GM21447 (cell line): ENCODE data around the gene SLC34A1.
A peak's percentile ranks its signal among the peaks of the same experiment; 100 is the strongest.

Experiments used
- ATAC-seq: cut with Tn5 transposase; IDR thresholded peaks from one replicate; pipeline ENCODE4 v1.9.1; 2021; ENCODE audit not compliant: unreplicated experiment

The SLC34A1 gene

DNA sequence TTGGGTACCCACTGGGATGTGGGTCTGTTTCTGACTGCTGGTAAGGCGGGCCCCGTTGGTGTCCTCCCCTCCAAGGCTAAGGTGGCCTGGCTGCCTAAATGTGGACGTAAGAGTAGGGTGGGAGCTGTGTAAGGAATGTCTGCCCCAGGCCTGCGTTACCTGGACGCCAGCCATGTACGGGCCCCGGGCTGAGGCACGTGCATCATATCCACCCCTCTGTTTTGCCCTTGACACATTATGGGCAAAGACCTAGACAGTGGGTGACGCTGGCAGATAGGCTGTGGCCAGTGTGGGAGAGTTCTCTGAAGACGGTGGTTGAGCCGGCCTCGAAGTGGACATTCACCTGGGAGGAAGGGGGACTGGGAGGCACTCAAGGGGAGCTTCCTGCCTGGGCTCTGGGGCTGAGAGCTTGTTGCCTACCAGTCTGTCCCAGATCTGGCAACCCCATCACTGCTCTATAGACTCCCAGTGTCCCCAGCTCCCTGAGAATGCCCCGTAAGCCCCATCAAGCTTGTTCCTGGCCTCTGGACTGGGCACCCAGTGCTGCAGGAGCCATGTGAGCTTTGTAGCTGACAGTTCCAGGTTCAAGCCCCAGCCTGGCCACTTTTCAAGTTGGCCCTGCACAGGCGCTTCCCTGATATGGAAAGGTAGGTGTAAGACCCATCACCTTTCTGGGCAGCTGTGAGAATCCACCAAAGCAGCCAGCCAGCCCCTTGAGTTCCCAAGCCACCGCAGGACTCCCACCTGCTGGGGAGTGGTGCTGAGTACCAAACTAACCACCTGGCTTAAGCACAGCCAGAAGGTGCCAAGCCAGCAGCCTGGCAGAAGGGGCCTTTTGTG is 59.1 kb downstream of the SLC34A1 start:
- no peak for ATAC-seq

GRCh38 chr5:177444106-177445051 is 60.1 kb downstream of the SLC34A1 start:
- no peak for ATAC-seq

DNA sequence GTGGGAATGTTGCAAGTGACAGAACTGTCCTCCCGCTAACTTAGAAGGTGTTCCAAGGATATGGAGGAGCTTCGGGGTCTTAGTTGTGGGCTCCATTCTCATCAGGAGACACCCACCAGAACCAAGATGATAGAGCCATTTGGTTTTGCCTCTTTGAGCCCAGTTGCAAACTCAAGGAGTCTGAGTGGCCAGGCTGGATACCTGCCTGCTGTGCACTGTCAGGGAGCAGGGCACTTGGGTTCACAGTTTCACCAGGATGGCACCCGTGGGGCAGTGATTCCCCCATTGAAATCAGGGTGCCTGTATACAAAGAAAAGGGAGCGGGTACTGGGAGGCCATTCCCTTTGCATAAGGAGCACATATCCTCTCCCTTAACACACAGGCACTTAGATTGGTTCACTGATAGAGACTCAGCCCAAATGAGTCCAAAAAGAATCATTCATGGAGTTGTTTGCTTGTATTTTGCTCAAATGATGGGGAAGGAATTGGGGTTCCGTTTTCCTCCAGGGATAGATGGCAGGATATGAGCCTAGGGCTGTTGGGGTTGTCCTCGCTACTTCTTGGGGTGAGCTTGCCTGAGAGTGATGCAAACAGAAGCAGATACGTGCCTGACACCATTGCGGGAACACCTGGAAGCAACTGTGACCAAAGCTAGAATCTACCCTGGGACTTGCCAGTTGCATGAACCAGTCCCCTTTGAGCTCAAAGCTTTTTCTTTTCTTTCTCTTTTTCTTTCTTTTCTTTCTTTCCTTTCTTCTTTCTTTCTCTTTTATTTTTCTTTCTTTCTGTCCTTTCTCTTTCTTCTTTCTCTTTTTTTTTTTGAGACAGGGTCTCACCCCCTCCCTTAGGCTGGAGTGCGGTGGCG is 61.0 kb downstream of the SLC34A1 start:
- no peak for ATAC-seq

DNA sequence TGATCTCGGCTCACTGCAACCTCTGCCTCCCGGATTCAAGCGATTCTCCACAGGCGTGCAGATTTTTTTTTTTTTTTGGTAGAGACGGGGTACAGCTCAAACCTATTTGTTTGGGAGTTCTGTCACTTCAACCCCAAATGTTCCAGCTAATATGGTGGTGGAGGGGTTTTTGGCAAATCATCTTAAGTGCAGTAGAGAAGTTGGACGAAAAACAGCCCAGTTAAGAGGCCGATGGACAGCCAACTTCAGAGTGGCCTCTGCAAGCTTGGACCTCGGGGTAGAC is 61.6 kb downstream of the SLC34A1 start:
- ATAC-seq = no peak

DNA sequence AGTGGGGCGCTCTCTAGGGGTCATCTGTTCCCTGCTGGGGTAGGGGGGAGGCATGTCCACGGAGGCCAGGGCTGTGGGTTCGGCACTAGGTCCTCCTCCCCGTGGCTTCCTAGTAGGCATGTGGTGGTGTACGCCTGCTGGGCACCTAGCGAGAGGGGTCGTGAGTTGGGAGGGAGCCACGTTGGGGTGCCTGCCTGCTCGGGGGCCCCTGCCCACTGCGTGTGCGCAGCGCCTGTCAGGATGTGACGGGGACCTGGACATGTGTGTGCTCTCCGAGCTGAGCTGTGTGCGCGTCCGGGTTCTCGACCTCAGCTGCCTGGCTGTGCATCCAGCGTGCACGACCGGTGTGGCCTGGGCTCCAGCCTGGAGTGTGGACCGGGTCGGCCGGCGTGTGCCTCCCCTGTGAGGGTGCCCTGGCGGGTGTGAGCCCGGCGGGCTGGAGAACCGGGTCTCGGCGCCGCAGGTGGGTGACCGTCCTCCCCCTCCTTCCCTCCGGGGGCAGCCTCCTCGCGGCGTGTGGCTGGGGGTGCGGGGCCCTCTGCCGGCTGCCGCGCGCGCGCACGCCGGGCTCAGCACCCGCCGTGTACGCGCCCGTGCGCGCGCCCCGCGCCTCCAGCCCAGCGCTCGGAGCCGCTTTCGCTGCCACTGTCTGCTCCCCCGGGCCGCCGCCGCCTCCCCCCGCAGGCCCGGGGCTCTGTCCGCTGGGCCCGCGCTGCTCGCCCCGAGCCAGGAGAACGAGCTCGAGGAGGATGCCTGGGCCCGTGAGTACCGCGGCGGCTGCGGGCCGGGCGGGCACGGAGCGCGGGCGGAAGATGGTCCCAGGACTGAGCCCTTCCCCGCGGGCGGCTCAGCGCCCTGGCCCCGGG is 62.2 kb downstream of the SLC34A1 start, which contains the start of gene PRR7:
PRR7 (plus strand) TSS at position 615 of the 866 bp plus-strand sequence. CDS start 8,254 bp downstream, outside the sequence.
- ATAC-seq = peak; percentile 45

- peak; percentile 38 for ATAC-seq
Measured at GRCh38 chr5:177447066-177447610, 62.9 kb downstream of the SLC34A1 start.

DNA sequence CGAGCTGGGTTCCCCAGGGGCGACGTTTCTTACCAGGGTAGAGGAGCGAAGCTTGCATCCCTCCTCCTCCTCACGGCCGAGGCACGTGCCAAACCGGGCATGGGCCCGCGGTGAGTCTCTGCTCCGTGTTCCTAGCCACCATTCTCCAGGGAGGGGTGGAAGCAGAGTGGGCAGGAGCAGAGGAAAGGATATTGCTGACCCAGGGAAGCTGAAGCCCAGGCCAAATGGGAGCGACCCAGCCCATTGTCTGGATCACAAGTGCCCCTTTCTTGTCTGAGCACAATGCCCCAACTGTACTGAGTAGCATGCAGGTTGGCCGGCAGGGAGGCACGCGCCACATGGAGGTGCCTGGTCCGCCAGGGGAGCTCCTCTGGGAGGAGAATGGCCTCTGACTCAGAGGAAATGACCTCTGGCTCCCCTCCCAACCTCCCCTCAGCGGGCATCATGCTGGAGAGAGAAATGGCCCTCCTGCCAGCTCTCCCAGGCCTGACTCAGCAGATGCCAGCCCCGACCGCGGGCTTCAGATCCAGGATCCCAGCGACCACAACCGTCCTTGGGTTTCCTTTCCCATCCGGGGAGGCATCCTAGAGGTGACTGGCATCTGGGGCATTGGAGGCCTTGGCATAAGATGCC is 63.5 kb downstream of the SLC34A1 start:
- ATAC-seq = no peak
